HG02759 (cell line): Measurements from ENCODE around the gene AIG1.

Experiments used
- ATAC-seq: cut with Tn5 transposase; IDR thresholded peaks from one replicate; pipeline ENCODE4 v1.9.1; 2021; ENCODE audit warnings: mild to moderate bottlenecking, moderate library complexity; ENCODE audit not compliant: unreplicated experiment

AIG1 gene

GRCh38 chr6:143261899-143262436 is 201.3 kb downstream of the AIG1 start:
- ATAC-seq: no peak

GRCh38 chr6:143262859-143263258 is 202.2 kb downstream of the AIG1 start:
- ATAC-seq: peak; percentile 73

GRCh38 chr6:143264379-143264778 is 203.7 kb downstream of the AIG1 start:
- no peak for ATAC-seq

- no peak for ATAC-seq
Measured at GRCh38 chr6:143264986-143265764, 204.5 kb downstream of the AIG1 start.

- no peak for ATAC-seq
Measured at GRCh38 chr6:143267760-143268159, 207.1 kb downstream of the AIG1 start.

- no peak for ATAC-seq
Measured at GRCh38 chr6:143268439-143268838, 207.8 kb downstream of the AIG1 start.

- no peak for ATAC-seq
Measured at GRCh38 chr6:143270026-143270425, 209.3 kb downstream of the AIG1 start.

GRCh38 chr6:143271024-143271423 is 210.3 kb downstream of the AIG1 start:
- no peak for ATAC-seq

GRCh38 chr6:143276436-143276835 is 215.7 kb downstream of the AIG1 start:
- ATAC-seq: peak; percentile 98

- no peak for ATAC-seq
Measured at GRCh38 chr6:143279385-143279784, 218.7 kb downstream of the AIG1 start.

GRCh38 chr6:143283887-143284645 is 223.4 kb downstream of the AIG1 start:
- no peak for ATAC-seq

- no peak for ATAC-seq
Measured at GRCh38 chr6:143286251-143286795, 225.6 kb downstream of the AIG1 start.

GRCh38 chr6:143288923-143289322 is 228.2 kb downstream of the AIG1 start:
- ATAC-seq: no peak

GRCh38 chr6:143290206-143290605 is 229.5 kb downstream of the AIG1 start:
- no peak for ATAC-seq

GRCh38 chr6:143293523-143293922 is 232.8 kb downstream of the AIG1 start:
- ATAC-seq: no peak

- ATAC-seq: no peak
Measured at GRCh38 chr6:143294265-143294860, 233.7 kb downstream of the AIG1 start.

GRCh38 chr6:143295932-143296331 is 235.2 kb downstream of the AIG1 start:
- no peak for ATAC-seq

GRCh38 chr6:143298071-143298470 is 237.4 kb downstream of the AIG1 start:
- no peak for ATAC-seq

GRCh38 chr6:143299253-143300166 is 238.8 kb downstream of the AIG1 start:
- ATAC-seq: peak; percentile 84

GRCh38 chr6:143301188-143301587 is 240.5 kb downstream of the AIG1 start:
- no peak for ATAC-seq
